Activated CD4-positive, alpha-beta T cell treated with anti-CD3 and anti-CD28 coated beads for 24 hours (primary cell): ENCODE data around the gene SMARCA2.

Source experiments
- DNase-seq, 2 donors: peaks; one replicate each; pipeline ENCODE4 v3.0.0-alpha.2; 2020; ENCODE audit warnings: low read depth in 2 of 2

SMARCA2 gene

GRCh38 chr9:2210201-2210600, 195.1 kb downstream of the SMARCA2 start:
- no peak for DNase-seq

DNA sequence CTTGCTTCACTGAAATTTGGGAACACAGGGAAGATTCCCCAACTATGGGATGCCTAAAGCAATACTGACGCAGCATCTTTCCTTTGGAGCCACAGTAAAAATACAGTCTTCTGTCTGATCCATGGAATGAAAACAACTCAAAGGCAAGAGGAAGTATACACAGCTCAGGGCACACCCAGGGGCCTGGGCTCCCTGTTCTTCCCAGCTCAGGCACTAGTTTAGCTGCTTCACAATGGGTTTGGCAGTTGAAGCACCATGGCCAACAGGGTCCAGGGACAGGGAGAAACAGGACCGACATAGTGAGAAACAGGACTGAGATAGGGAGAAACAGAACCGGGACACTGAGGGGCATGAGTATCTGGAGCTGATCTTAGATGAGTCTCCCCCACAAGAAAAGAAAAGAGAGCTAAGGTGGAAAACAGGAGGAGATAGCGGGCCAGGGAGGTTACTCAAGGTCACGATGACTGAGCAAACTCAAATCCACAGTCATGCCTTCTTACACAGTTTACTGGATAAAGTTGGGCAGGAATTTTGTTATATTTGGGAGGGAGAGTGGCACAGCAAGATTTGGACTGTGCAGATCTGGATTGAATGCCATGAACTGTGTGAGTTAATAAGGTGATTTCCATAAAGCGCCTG, 198.8 kb downstream of the SMARCA2 start:
- DNase-seq, result no peak

DNA sequence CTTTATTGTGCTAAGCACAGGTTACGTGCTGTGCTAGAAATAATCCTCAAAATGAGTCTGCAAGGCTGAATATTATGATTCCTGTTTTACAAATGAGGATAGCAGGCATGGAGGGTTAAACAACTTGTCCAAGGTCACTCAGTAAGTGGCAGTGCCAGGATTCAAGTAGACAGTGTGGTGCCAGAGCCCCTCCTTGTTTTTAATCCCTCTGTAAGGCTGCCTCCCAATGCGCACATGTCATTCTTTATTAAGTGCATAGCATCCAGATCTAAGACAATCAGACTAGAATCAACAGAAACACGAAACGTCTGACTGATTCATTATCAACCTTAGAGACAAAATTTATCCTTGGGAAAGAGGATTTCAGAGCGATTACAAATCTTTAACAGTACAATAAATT, 199.6 kb downstream of the SMARCA2 start:
- DNase-seq, result no peak

DNA sequence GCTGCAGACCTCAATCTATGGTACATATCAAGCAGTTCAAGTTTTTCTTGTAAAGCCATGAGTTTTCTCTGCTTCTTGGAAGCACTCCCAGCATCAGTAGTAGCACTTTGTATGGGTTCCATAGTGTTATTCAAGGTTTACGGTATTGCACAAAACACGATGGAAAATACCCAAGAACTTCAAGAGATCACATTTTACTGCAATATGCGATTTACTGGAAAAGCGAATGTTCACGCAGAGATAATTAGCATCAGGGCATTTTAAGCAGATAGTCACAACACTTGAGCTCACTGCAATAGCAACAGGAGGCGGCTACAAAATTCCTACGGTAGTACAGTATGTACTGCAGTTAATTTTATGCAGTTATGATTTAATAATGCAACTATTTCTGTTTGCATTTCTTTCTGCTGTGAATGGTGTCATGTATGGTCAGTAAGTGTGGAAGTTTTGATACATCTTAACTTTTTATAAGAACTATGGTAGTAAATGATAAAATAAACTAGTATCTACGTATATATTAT, 200.8 kb downstream of the SMARCA2 start:
- DNase-seq, result no peak

- DNase-seq, result no peak
These were observed 201.4 kb downstream of the SMARCA2 start for GRCh38 chr9:2216591-2216990.

DNA sequence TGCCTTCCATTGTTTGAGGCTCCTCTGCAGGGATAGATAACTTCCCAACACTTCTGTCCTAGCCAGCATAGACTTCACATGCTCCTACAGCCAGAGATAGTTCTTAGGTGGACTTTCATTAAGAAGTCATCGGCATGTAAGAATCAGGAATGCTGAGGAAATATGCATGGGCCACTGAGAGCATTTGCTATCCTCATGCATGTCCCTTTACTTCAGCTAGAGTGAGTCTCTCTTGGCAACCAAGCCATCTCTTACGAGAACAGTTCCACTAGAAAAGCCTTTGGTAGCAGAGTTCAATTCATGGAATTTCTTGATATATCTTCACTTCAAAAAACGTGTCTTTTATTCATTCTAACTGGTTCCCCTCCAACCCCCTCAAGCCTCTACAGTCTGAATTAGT, 202.4 kb downstream of the SMARCA2 start:
- DNase-seq, result no peak

GRCh38 chr9:2220036-2220435, 204.9 kb downstream of the SMARCA2 start:
- no peak for DNase-seq

- no peak for DNase-seq
These were observed 212.2 kb downstream of the SMARCA2 start for GRCh38 chr9:2227144-2227867.

DNA sequence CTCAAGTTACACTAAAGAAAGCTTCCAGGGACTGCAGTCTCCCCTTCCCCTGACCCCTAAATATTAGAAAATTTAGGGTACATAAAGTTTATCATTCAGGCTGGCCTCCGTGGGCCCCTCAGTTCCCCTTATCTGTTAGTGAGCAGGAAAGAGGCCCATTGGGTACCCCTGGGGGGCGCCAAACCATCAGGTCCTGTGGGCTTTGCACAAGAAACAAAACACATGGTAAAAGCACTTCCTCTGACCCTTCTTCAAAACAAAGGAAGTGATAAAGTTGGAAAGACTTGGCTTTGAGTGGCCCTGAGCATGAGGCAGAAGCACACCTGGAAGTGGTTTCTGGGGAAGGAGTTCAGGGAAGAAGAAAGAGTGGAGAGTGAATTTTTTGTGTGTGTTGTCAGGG, 213.0 kb downstream of the SMARCA2 start:
- no peak for DNase-seq

DNA sequence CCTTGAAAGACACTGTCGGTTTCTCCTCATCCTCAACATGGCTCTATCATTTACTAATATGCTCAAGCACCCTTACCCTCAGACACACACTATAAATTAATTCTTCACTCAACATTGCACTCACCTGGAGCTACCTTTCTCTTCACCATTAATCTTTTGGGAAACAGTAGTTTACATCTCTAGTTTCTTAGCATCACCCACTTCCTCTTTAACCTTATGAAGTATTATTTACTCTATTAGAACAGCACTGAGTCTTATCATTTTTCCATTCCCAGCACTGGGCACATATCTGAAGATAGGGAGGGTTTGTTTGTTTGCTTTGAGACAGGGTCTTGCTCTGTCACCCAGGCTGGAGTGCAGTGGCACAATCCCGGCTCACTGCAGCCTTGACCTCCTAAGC, 213.5 kb downstream of the SMARCA2 start:
- DNase-seq, result no peak

GRCh38 chr9:2229109-2229721, 214.1 kb downstream of the SMARCA2 start:
- DNase-seq, result no peak

DNA sequence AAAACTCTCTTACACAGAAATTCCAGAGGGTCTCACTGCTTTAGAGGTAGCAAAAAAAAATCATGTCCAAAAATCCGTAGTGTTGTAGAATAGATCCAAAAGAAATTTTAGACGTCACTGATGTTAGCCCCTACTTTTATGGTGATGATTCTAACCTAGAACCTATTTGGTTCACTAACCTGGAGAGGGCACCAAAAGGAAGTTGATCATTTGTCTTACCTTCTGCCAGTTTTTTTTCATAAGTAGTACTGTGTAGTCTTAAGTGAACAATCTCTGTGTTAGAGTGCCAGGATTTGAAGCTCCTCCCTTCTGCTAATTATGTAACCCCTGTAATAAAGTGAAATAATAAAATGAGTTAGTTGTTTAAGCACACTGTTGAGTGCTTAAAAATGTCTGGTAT, 215.2 kb downstream of the SMARCA2 start:
- no peak for DNase-seq

GRCh38 chr9:2231101-2231500, 216.0 kb downstream of the SMARCA2 start:
- no peak for DNase-seq

GRCh38 chr9:2231829-2232228, 216.7 kb downstream of the SMARCA2 start:
- DNase-seq, result no peak

DNA sequence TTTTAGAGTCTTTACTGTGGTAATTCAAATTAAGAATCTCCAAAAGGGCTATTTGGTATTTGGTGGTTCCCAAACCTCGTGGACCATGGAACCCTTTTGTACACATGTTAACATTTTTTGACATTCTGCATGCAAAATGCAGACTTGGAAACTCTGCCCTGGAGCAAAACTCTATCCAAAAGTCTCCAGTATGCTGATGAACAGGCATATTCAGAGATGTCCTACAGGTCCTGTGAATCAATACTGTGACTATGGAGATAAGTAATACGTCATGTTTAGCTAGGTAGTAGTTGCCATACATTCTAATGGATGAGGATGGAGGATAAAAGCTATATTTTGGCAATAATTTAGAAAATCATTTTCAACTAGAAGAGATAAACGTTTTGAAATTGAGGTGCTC, 218.1 kb downstream of the SMARCA2 start:
- no peak for DNase-seq

DNA sequence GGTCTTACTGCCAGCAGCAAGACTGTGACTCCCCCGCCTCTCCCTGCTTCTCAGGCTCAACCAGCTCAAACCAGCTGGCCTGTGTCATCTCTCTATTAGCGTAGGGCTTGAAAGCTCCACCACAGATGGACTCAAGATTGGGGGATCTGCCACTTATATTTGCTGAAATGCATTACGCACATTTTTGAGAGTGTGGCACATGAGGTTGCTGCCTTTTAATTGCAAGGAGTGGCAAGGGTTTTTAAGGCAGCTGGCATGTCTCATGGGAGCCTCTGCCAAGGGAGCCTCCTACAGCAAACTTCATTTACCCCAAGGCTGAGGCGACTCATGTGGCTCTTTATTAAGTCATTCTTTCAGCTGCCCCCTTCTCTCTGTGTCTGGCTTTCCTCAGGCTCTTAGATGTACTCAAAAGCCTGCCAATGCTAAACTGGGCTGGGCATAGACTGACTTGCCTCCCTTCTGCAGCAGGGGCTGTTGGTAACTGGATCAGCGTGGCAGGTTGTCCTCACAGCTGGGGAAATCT, 219.3 kb downstream of the SMARCA2 start:
- no peak for DNase-seq

DNA sequence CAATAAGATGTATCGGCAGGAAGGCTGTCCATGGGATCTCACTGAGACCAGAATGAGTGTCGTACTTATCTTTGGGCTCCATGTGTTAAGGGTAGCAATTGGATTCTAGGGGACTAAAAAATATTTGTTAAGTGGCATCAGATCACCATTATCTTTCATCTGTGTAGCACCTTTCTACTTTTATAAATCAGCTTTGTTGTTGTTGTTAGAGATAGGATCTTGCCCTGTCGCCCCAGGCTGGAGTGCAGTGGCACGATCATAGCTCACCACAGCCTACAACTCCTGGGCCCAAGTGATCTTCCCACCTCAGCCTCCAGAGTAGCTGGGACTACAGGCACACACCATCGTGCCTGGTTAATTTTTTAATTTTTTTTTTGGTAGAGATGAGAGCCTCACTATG, 220.5 kb downstream of the SMARCA2 start:
- no peak for DNase-seq

DNA sequence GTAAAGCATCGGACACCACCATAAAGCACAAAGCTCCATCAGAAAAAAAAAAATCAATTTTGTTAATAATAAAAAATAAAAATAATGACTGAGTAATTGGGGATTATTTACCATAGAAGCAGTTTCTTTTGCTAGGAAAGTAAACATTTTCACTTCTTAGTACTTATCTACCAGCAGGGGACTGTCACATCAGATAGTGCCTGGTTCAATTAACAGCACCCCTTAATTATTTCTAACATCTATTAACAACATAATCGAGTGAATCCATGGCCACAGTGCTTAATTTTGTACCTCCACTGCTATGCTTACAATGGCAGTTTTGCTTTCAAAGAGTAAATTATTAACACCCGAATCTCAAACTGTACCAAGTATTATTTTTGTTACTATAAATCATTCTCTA, 221.7 kb downstream of the SMARCA2 start:
- no peak for DNase-seq

GRCh38 chr9:2241461-2241835, 226.3 kb downstream of the SMARCA2 start:
- no peak for DNase-seq

GRCh38 chr9:2241836-2242741, 226.9 kb downstream of the SMARCA2 start:
- DNase-seq, result peak; percentile 48 to 57

DNA sequence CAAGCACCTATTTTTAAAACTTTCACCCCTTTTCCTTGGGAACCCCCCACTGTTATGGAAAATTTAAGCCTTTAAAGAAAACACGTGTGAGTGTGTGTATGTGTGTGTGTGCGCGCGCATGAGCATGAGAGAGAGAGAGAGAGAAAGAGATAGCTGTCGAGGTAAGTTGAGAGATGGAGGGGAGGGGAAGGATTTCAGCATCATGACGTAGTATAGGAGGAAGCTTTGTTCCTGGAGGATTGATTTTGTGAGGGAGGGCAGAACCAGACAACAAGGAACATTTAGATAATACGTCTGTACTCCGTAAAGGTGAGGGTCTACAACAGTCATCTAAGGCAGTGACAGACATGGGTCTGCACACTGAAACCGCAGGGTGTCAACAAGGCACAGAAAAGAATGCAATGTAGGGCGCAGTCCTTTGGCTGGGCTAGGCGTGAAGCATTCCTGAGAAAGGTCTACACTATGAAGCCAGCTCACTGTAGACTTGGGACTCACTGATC, 227.7 kb downstream of the SMARCA2 start:
- no peak for DNase-seq
